OCI-LY3 (cell line): ENCODE data around the gene KCNIP4.

Experiments used
- EZH2phosphoT487 ChIP-seq: fragments of 200-600 bp; shearing (Covaris generic); IDR thresholded peaks from 2 replicates; pipeline ENCODE4 v1.6.1; 2018; ENCODE audit warnings: antibody characterized with exemption, mixed run types, low read depth
- TF ChIP-seq, protein P1 (sequence below): fragments of 200-600, 300-600 bp; sonication (generic); IDR thresholded peaks from 2 replicates; pipeline ENCODE4 v1.5.1; 2014; ENCODE audit warnings: antibody characterized with exemption, low read length, low read depth

DNA sequence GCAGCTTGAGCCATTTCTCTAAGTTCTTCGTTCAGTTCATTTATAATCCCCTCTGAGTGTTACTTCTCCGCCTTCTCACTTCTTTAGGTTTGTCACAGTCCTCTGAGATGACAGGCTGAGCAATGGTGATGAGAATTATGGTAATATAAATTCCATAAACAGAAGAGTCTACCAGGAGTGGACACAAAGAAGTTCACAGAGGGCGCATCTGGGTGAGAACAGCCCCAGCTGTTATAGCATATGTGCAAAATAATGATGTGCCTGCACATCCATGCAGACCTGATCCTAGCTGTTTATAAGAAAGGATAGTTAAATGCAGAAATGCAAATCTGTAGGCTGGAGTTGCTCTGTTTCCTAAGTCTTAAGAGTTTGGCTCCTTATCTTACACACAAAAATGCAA, 377.5 kb downstream of the KCNIP4 start:
- TF ChIP-seq, protein P1, sequence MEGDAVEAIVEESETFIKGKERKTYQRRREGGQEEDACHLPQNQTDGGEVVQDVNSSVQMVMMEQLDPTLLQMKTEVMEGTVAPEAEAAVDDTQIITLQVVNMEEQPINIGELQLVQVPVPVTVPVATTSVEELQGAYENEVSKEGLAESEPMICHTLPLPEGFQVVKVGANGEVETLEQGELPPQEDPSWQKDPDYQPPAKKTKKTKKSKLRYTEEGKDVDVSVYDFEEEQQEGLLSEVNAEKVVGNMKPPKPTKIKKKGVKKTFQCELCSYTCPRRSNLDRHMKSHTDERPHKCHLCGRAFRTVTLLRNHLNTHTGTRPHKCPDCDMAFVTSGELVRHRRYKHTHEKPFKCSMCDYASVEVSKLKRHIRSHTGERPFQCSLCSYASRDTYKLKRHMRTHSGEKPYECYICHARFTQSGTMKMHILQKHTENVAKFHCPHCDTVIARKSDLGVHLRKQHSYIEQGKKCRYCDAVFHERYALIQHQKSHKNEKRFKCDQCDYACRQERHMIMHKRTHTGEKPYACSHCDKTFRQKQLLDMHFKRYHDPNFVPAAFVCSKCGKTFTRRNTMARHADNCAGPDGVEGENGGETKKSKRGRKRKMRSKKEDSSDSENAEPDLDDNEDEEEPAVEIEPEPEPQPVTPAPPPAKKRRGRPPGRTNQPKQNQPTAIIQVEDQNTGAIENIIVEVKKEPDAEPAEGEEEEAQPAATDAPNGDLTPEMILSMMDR: no peak
- no peak for TF ChIP-seq EZH2phosphoT487
